Activated CD4-positive, alpha-beta T cell treated with anti-CD3 and anti-CD28 coated beads, Interleukin-2, amount 50 U/mL, for 24 hours (primary cell): ENCODE data around the gene CX3CL1.
"Not testable (repeated sequence)": the region's sequence is repeated elsewhere in the genome, so short reads cannot be mapped to it uniquely, and the experiment has no call there.

Experiments used
- DNase-seq, 2 donors: peaks; one replicate each; pipeline ENCODE4 v3.0.0-alpha.2; 2020; ENCODE audit warnings: low read depth in 1 of 2, low spot score in 1 of 2

Gene CX3CL1

DNA sequence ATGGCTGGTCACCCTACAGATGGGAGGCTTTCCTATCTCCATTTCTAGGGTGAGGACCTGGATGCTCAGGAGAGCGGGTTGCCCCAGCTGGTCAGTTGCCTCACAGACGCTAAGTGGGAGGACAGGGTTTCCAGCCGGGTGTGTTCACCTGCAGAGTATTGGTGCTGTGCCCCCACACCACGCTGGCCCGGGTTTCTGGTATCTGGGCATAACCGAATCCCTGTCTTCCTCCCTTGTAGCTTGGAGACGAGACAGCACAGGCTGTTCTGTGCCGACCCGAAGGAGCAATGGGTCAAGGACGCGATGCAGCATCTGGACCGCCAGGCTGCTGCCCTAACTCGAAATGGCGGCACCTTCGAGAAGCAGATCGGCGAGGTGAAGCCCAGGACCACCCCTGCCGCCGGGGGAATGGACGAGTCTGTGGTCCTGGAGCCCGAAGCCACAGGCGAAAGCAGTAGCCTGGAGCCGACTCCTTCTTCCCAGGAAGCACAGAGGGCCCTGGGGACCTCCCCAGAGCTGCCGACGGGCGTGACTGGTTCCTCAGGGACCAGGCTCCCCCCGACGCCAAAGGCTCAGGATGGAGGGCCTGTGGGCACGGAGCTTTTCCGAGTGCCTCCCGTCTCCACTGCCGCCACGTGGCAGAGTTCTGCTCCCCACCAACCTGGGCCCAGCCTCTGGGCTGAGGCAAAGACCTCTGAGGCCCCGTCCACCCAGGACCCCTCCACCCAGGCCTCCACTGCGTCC lies 9.7 kb downstream of the CX3CL1 start:
- no peak for DNase-seq

DNA sequence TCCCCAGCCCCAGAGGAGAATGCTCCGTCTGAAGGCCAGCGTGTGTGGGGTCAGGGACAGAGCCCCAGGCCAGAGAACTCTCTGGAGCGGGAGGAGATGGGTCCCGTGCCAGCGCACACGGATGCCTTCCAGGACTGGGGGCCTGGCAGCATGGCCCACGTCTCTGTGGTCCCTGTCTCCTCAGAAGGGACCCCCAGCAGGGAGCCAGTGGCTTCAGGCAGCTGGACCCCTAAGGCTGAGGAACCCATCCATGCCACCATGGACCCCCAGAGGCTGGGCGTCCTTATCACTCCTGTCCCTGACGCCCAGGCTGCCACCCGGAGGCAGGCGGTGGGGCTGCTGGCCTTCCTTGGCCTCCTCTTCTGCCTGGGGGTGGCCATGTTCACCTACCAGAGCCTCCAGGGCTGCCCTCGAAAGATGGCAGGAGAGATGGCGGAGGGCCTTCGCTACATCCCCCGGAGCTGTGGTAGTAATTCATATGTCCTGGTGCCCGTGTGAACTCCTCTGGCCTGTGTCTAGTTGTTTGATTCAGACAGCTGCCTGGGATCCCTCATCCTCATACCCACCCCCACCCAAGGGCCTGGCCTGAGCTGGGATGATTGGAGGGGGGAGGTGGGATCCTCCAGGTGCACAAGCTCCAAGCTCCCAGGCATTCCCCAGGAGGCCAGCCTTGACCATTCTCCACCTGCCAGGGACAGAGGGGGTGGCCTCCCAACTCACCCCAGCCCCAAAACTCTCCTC lies 10.4 kb downstream of the CX3CL1 start:
- DNase-seq = no peak

DNA sequence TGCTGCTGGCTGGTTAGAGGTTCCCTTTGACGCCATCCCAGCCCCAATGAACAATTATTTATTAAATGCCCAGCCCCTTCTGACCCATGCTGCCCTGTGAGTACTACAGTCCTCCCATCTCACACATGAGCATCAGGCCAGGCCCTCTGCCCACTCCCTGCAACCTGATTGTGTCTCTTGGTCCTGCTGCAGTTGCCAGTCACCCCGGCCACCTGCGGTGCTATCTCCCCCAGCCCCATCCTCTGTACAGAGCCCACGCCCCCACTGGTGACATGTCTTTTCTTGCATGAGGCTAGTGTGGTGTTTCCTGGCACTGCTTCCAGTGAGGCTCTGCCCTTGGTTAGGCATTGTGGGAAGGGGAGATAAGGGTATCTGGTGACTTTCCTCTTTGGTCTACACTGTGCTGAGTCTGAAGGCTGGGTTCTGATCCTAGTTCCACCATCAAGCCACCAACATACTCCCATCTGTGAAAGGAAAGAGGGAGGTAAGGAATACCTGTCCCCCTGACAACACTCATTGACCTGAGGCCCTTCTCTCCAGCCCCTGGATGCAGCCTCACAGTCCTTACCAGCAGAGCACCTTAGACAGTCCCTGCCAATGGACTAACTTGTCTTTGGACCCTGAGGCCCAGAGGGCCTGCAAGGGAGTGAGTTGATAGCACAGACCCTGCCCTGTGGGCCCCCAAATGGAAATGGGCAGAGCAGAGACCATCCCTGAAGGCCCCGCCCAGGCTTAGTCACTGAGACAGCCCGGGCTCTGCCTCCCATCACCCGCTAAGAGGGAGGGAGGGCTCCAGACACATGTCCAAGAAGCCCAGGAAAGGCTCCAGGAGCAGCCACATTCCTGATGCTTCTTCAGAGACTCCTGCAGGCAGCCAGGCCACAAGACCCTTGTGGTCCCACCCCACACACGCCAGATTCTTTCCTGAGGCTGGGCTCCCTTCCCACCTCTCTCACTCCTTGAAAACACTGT lies 11.3 kb downstream of the CX3CL1 start:
- no peak for DNase-seq

DNA sequence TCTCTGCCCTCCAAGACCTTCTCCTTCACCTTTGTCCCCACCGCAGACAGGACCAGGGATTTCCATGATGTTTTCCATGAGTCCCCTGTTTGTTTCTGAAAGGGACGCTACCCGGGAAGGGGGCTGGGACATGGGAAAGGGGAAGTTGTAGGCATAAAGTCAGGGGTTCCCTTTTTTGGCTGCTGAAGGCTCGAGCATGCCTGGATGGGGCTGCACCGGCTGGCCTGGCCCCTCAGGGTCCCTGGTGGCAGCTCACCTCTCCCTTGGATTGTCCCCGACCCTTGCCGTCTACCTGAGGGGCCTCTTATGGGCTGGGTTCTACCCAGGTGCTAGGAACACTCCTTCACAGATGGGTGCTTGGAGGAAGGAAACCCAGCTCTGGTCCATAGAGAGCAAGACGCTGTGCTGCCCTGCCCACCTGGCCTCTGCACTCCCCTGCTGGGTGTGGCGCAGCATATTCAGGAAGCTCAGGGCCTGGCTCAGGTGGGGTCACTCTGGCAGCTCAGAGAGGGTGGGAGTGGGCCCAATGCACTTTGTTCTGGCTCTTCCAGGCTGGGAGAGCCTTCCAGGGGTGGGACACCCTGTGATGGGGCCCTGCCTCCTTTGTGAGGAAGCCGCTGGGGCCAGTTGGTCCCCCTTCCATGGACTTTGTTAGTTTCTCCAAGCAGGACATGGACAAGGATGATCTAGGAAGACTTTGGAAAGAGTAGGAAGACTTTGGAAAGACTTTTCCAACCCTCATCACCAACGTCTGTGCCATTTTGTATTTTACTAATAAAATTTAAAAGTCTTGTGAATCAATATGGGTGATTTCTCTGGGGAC lies 12.2 kb downstream of the CX3CL1 start:
- no peak for DNase-seq

DNA sequence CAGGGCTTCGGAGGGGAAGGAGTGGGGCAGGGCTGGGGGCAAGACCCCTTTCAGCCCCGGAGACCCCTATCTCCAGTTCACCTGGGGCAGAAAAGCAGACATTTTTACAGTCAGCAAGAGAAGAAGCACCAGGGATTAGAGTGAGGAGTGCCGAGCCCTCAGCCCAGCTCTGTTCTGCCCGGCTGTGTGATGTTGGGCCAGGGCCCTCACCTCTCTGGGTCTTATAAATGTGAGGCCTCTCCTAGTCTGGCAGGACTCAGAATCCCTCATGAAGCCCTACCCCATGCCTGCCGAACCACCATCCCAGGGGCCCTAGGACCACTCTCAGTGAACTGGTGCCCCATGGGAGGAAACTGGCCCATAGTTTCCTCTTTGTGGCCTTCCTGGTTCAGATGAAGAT lies 12.8 kb downstream of the CX3CL1 start:
- no peak for DNase-seq

DNA sequence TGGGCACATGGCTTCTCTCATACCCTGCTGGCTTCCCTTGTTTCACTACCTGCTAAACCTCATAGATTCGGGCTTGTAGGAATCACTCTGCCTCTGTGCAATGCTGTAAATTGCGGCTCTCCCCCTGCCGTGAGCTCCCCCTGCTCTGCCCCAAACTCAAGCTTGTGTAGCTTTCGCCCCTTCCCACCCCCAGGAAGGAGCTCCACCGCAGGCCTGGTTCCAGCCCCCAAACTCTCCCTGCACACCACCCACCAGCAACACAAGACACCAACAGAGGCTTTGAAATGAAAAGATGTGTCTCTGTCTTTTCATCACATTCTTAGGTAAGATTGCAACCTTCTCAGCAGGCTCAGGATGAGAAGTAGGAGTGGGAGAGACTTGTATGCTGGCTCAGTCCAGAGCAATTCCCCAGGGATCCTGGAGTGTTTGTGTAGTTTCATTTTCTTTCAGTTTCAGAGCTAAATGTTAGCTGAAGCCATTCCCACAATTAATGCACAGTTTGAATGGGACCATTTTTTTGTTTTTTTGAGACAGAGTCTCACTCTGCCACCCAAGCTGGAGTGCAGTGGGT lies 14.2 kb downstream of the CX3CL1 start:
- no peak for DNase-seq

DNA sequence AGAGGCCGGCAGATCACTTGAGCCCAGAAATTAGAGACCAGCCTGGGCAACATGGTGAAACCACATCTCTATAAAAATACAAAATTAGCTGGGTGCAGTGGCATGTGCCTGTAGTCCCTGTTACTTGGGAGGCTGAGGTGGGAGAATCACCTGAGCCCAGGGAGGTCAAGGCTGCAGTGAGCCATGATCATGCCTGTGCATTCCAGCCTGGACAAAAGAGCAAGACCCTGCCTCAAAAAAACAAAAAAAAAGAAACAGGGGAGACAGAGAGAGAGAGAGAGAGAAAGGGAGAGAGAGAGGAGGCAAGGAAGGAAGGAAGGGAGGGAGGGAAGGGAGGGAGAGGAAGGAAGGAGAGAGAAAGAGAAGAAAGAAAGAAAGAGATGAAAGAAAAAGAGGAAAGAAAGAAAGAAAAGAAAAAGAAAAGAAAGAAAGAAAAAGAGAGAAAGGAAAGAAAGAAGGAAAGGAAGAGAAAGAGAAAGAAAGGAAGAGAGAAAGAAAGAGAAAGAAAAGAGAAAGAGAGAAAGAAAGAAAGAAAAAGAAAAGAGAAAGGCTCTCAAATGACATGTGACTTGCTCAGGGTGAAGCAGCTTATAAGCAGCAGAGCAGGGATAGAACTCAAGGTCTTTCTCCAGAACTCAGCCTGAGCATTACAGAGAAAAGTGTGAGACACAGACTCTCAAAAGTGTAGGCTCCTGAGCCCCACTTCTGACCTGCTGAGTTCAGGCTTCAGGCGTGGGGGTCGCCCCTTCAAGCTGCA lies 15.5 kb downstream of the CX3CL1 start:
- DNase-seq = no peak

DNA sequence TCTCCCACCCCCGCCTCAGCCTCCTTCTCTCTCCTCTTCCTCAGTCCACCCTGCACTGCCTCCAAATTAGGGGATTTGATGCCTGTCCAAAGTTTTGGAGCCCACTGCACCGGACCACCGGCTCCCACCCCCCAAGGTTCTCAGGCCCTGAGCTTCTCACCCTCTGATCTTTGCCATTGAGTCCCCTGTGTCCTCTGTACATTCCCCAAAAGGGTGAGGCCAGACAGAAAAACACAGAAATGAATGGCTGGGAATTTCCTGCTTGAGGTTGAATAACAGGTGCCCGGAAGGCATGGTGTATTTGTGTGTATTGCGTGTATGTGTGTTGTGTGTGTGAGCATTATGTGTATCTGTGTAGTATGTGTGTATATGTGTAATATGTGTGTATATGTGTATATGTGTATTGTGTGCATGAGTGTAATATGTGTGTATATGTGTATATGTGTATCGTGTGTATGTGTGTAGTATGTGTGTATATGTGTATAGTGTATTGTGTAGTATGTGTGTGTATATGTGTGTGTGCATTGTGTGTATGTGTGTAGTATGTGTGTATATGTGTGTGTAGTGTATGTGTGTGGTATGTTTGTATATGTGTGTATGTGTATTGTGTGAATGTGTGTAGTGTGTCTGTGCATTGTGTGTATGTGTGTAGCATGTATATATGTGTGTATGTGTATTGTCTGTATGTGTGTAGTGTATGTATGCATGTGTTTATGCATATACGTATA lies 16.2 kb downstream of the CX3CL1 start:
- no peak for DNase-seq

DNA sequence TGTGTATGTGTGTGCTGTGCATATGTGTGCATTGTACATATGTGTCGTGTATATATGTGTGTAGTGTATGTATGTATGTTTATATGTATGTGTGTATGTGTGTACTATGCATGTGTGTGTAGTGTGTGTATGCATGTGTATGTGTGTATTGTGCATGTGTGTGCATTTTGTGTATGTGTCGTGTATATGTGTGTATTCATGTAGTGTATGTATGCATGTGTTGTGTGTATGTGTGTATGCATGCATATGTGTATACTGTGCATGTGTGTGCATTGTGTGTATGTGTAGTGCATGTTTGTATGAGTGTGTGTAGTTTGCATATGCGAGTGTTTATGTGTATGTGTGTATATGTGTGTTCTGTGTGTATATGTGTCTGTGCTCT lies 16.8 kb downstream of the CX3CL1 start:
- no peak for DNase-seq

DNA sequence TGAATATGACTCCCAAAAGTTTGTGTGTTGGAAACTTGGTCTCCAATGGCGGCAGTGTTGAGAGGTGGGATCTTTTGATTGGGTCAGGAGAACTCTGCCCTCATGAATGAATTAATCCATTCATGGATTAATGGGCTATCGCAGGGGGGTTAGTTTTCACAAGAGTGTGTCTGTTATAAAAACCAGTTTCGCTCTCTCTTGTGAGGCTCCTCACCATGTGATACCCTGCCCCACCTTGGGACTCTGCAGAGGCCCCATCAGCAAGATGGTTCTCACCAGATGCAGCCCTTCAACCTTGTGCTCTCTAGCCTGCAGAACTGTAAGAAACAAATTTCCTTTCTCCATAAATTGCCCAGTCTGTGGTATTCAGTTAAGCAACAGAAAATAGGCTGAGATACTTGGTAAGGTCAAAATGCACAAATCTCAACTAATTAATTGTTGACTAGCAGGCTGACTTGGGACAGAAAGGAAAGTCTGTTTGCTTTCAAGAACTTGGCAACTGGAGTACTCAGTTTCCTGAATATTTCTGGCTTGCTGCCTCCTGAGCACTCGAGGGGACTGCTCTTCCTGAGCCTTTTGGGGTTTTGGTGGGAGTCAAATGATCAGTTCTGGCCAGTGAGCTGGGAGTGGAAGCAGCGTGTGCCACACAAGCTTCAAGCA lies 18.5 kb downstream of the CX3CL1 start:
- no peak for DNase-seq

DNA sequence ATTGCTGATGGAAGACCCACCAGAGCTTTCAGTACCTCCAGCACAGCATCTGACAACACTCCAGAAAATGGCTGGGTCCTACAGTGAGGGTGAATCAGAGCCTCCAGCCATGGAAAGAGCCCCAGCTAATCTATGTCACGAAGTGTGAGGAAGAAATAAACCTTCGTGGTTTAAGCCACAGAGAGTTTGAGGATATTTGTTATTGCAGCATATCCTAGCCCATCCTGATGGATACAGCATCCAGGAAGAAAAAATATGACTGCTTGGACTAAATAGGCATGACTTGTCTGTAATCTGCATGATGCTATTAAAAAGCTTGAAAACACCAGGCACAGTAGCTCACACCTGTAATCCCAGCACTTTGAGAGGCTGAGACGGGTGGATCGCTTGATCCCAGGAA lies 19.0 kb downstream of the CX3CL1 start:
- no peak for DNase-seq

DNA sequence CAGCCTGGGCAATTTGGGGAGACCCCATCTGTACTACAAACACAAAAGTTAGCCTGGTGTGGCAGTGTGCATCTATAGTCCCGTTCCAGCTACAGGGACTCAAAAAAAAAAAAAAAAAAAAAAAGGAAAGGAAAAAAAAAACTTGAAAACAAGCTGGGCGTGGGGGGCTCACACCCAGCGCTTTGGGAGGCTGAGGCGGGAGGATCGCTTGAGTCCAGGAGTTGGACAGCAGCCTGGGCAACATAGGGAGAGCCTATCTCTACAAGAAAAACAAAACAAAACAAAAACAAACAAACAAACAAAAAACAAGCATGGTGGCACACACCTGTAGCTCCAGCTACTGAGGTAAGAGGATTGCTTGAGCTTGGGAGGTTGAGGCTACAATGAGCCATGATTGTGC lies 19.4 kb downstream of the CX3CL1 start:
- no peak for DNase-seq

DNA sequence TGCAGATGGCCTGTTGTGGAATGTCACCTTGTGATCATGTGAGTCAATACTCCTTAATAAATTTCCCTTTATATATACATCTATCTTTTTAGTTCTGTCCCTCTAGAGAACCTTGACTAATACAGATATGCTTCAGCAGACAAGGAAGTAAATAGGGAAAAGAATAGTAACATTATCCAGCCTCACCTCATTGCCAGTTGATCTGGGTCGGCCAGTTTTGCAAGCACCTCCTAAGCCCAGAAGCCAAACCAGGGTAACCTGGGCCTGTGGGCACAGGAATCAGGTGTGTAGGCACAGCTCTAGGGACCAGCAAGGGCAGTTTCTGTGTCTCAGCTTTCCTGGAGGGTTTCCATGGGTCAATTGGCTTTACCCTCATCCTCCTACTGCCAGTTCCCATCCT lies 20.4 kb downstream of the CX3CL1 start:
- DNase-seq = no peak

DNA sequence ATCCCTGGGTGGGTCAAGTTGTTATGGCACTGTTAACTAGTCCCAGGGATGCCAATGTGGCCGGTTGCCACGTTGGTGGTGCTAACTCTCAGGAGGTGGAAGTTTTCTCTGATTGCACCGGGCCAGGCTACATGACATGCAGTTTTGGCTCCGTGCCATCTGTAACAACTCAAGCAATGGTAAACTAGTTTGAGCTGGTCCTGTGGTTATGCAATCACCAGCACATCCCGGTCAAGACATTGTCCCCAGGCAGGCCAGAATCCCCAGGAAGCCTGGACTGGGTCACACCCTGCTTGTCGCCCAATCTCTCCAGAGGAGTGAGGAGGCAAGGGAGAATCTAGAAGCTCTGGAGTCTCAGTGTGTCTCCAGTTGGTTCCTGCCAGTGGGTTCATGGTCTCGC lies 22.2 kb downstream of the CX3CL1 start:
- no peak for DNase-seq

DNA sequence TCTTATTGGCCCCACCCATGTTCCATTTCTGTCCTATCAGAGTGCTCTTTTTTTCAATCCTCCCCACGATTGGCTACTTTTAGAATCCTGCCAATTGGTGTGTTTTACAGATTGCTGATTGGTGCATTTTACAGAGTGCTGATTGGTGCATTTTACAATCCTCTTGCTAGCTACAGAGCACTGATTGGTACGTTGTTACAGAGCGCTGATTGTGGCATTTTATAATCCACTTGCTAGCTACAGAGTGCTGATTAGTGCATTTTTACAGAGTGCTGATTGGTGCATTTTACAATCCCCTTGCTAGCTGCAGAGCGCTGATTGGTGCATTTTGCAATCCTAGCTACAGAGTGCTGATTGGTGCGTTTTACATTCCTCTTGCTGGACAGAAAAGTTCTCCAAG lies 22.7 kb downstream of the CX3CL1 start:
- DNase-seq = no peak

DNA sequence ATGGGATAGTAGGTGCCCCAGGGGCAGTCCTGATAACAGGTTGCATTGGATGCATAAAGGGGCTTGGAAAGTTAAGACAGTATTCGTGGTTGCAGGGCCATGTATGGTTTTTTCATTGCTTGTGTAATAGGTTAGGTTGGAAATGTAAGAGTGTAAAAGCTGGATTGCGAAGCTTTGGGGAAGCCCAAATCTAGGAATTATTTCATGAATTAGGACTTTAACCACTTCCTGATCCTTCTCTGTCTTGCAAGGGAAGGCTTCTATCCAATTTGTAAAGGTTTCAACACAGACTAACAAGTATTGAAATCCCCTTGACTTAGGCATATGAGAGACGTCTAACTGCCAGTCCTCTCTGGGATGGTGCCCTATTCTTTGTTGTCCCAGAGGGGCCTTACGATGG lies 24.5 kb downstream of the CX3CL1 start:
- no peak for DNase-seq

DNA sequence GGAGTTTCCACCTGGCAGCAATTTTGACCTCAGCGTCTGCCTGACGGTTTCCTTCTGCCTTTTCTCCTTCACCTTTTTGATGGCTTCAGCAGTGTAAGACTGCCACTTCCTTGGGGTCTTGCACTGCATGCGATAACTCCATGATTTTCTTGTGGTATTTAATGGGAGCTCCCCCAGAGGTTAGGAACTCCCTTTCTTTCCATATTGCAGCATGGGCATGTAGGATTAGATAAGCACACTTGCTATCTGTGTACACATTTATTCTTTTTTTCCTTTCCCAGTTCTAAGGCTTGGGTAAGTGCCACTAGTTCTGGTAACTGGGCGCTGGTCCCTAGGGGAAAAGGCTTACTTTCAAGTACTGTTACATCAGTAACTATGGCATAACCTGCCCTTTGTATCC lies 25.2 kb downstream of the CX3CL1 start:
- not testable (repeated sequence) for DNase-seq

DNA sequence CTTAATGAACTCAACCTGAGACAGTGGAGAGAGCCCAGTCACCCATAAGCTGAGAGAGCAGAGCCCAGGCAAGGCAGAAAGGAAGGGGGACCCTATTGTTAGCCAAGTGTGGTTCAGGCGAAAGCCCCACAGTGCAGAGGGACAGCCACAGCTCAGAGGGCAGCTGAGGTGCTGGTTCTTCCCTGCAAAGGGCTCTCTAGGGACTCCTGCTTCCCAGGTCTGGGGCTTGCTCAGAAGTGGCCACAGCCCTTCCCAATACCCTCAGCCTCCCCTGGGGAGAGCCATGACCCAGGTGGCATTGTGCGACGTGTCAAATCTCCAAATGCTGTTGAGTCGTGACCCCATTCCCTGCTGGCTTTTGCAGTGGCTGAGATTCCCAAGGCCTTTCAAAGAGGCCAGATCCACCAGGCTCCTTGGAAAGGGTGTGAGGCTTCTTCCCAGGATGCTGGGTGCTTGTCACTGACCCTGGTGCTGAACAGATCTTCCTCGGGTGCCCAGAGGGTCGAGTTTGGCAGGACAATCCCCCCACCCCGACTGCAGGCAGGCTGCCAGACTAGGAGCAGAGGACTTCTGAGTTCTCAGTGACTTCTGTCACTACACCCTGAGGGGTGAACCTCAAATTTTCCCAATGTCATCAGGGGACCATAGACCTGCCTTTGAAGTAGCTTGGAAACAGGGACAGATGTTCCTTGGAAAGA lies 29.8 kb downstream of the CX3CL1 start:
- DNase-seq = no peak
